OCI-LY3 (cell line): ENCODE data around the gene URI1.

ENCODE experiments used
- CTCF ChIP-seq: fragments of 200-600, 300-600 bp; sonication (generic); IDR thresholded peaks from 2 replicates; pipeline ENCODE4 v1.5.1; 2014; ENCODE audit warnings: antibody characterized with exemption, low read length, low read depth
- EZH2phosphoT487 ChIP-seq: fragments of 200-600 bp; shearing (Covaris generic); IDR thresholded peaks from 2 replicates; pipeline ENCODE4 v1.6.1; 2018; ENCODE audit warnings: antibody characterized with exemption, mixed run types, low read depth

- no peak for TF ChIP-seq CTCF
- no peak for TF ChIP-seq EZH2phosphoT487
Measured at GRCh38 chr19:29936409-29936808, 5.6 kb upstream of the URI1 start.
